Stimulated activated effector memory CD8-positive, alpha-beta T cell treated with anti-CD3 and anti-CD28 coated beads, Interleukin-12 subunit alpha, Interleukin-12 subunit beta, amount 100 ng/mL, for 72 hours (primary cell): ENCODE measurements around the gene CENATAC.
"Not testable (repeated sequence)": the region's sequence is repeated elsewhere in the genome, so short reads cannot be mapped to it uniquely, and the experiment has no call there.

ENCODE experiments used
- ATAC-seq: fragments of 150-1000 bp; cut with Tn5 transposase; 2 replicates; pipeline ENCODE4 v1.10.0; 2021
- DNase-seq, 2 donors: peaks; one replicate each; pipeline ENCODE4 v3.0.0; 2021 to 2022; ENCODE audit warnings: low spot score in 2 of 2
- H3K27ac Mint-ChIP-seq: one replicate; pipeline ENCODE4 v1.8.0; 2022; ENCODE audit warnings: mild to moderate bottlenecking, mixed read lengths
- H3K36me3 Mint-ChIP-seq: one replicate; pipeline ENCODE4 v1.8.0; 2022; ENCODE audit warnings: mild to moderate bottlenecking, mixed read lengths
- H3K4me1 Mint-ChIP-seq: one replicate; pipeline ENCODE4 v1.8.0; 2022; ENCODE audit warnings: mixed read lengths
- H3K4me3 Mint-ChIP-seq: one replicate; pipeline ENCODE4 v1.8.0; 2022; ENCODE audit warnings: mild to moderate bottlenecking, mixed read lengths
- H3K9me3 Mint-ChIP-seq: one replicate; pipeline ENCODE4 v1.8.0; 2022; ENCODE audit warnings: mixed read lengths

Gene CENATAC, protein sequence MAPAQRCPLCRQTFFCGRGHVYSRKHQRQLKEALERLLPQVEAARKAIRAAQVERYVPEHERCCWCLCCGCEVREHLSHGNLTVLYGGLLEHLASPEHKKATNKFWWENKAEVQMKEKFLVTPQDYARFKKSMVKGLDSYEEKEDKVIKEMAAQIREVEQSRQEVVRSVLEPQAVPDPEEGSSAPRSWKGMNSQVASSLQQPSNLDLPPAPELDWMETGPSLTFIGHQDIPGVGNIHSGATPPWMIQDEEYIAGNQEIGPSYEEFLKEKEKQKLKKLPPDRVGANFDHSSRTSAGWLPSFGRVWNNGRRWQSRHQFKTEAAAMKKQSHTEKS

DNA sequence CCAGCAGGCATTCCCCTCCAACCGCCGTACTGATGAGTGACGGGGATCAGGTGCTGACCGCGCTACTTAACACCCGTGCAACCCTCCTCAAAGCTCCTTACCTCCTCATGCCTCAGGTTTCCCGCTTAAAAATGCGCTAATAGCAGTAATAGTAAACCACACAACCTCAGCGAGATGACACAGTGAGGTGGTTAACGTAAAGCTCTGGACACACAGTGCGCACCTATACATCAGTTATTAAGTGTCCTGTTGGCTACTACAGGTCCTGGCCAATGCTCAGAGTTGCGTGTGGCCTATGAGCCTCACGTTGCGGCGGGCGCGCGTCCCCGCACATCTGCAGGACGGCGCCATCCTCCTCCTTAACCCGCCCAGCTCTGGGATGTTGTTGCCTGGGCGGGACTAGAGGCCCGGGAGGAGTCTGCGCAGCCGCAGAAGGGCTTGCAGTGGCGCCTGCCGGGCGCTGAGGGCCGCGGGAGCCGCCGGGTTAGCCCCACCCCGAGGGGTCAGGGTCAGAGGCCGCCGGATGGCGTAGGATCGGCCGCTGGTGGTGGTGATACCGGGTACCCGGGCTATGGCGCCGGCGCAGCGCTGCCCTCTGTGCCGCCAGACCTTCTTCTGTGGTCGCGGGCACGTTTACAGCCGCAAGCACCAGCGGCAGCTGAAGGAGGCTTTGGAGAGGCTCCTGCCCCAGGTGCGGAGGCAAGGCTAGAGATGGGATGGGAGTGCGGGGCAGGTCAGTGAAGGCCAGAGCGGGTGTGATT, at the start of gene CENATAC:
TSS of gene CENATAC (plus strand) at position 512 of the 761 bp plus-strand sequence. CDS start at position 572, 60 bp downstream.
- Mint-ChIP-seq H3K27ac (peak within 1 kb of the TSS; percentile 99), H3K9me3 (no peaks in the 10 kb centered on the region), H3K36me3 (peaks cover 59% of the 10 kb centered on the region), H3K4me3 (peak within 1 kb of the TSS; percentile 85), H3K4me1 (peaks cover 42% of the 10 kb centered on the region)
- DNase-seq (peak; percentile 90 to 97), ATAC-seq (peak; percentile 95)

- Mint-ChIP-seq H3K9me3 (no peaks in the 10 kb centered on the region), H3K4me3 (no peak overlapping the region), H3K27ac (no peak overlapping the region), H3K36me3 (no peaks in the 10 kb centered on the region), H3K4me1 (peaks cover 11% of the 10 kb centered on the region)
- DNase-seq (no peak), ATAC-seq (no peak)
Measured at GRCh38 chr11:118953265-118953664, 44.7 kb upstream of the CENATAC start.

DNA sequence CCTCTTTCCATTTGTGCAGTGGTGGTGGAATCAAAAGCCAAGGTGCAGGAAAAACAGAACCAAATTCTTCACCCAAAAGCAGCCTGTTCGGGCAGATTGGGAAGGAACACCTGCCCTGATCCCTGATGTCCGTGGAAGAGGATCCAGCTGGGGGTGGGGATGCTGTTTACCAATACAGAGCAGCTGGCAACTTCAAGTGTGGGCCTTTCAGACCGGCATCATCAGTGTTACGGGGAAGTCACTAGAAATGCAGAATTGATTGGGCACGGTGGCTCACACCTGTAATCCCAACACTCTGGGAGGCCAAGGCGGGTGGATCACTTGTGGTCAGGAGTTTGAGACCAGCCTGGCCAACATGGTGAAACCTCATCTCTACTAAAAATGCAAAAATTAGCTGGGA, 44.0 kb upstream of the CENATAC start:
- not testable (repeated sequence) for ATAC-seq, DNase-seq, H3K36me3 Mint-ChIP-seq, H3K27ac Mint-ChIP-seq, H3K9me3 Mint-ChIP-seq, H3K4me3 Mint-ChIP-seq
- H3K4me1 Mint-ChIP-seq: peaks cover 11% of the 10 kb centered on the region

DNA sequence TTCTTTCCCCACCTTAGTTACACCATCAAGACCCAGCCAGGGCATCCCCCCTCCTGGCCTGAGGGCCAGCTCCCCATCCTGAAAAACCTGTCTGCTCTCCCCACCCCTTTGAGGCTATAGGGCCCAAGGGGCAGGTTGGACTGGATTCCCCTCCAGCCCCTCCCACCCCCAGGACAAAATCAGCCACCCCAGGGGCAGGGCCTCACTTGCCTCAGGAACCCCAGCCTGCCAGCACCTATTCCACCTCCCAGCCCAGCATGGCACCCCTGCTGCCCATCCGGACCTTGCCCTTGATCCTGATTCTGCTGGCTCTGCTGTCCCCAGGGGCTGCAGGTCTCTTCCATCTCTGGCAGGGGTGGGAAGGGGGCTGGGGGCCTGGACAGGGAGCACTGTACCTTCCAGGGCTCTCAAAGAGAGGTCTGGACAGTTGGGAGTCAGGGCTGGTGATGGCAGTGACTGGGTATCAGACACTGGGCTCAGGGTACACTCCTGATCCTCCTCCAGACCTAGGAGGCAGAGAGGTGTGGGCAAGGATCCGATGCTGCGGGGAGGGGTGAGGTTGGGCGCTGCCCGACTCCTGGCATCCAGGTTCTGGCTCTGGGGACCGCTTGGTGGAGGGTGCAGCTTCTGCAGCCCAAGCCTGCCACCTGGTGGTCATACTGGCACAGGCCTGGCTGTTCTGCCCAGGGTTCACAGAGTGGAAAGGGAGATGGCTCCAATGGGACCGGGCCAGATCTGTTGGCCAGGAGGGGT, 41.7 kb upstream of the CENATAC start, which contains the start of gene UPK2:
TSS of gene UPK2 (plus strand) at position 205 of the 753 bp plus-strand sequence. CDS start at position 258, 53 bp downstream.
- H3K36me3 Mint-ChIP-seq: no peaks in the 10 kb centered on the region
- H3K27ac Mint-ChIP-seq: peak within 1 kb of the TSS; percentile 72
- H3K4me3 Mint-ChIP-seq: no peak within 1 kb of the TSS
- H3K9me3 Mint-ChIP-seq: no peaks in the 10 kb centered on the region
- ATAC-seq (peak; percentile 96), DNase-seq (peak; percentile 88 to 93)
- peaks cover 11% of the 10 kb centered on the region for H3K4me1 Mint-ChIP-seq

- no peak for ATAC-seq
- no peak overlapping the region for H3K27ac Mint-ChIP-seq
Measured at GRCh38 chr11:118956847-118957469, 41.0 kb upstream of the CENATAC start.

GRCh38 chr11:118957549-118957948, 40.4 kb upstream of the CENATAC start:
- ATAC-seq: no peak
- no peaks in the 10 kb centered on the region for H3K36me3 Mint-ChIP-seq
- DNase-seq: no peak
- no peak overlapping the region for H3K4me3 Mint-ChIP-seq
- peaks cover 11% of the 10 kb centered on the region for H3K4me1 Mint-ChIP-seq
- no peak overlapping the region for H3K27ac Mint-ChIP-seq
- H3K9me3 Mint-ChIP-seq: no peaks in the 10 kb centered on the region

More at GRCh38 chr11:118956847-118957469, 41.0 kb upstream of the CENATAC start:
- Mint-ChIP-seq H3K4me3 (no peak overlapping the region), H3K9me3 (no peaks in the 10 kb centered on the region), H3K4me1 (peaks cover 11% of the 10 kb centered on the region), H3K36me3 (no peaks in the 10 kb centered on the region)
- no peak for DNase-seq

DNA sequence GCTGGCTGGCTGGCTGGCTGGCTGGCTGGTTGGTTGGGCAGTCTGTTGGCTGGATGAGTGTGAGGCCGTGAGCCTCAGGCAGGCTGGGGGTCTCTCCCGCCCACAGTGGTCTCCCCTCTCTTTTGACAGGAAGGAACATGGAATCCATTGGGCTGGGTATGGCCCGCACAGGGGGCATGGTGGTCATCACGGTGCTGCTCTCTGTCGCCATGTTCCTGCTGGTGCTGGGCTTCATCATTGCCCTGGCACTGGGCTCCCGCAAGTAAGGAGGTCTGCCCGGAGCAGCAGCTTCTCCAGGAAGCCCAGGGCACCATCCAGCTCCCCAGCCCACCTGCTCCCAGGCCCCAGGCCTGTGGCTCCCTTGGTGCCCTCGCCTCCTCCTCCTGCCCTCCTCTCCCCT, 40.0 kb upstream of the CENATAC start:
- H3K4me1 Mint-ChIP-seq: peaks cover 11% of the 10 kb centered on the region
- H3K36me3 Mint-ChIP-seq: no peaks in the 10 kb centered on the region
- no peak overlapping the region for H3K4me3 Mint-ChIP-seq
- no peaks in the 10 kb centered on the region for H3K9me3 Mint-ChIP-seq
- ATAC-seq: no peak
- H3K27ac Mint-ChIP-seq: no peak overlapping the region
- DNase-seq: no peak

DNA sequence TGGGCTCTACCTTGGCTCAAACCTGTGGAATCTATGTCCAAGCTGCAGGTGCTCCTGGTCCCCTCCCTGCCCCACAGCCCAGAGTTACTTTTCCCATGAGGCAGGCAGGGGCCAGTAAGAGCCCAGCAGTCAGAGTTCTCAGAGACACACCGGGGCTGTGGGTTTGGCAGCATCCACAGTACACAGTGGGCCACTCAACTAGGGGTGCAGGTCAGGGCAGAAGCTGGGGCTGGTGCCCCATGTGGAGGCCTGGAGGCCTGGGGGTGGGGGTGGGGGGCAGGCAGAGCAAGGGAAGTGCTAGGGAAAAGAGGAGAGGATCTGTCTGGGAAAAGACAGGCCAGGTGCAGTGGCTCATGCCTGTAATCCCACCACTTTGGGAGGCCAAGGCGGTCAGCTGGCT, 39.4 kb upstream of the CENATAC start:
- Mint-ChIP-seq H3K4me3 (no peak overlapping the region), H3K4me1 (peaks cover 11% of the 10 kb centered on the region), H3K9me3 (no peaks in the 10 kb centered on the region), H3K27ac (no peak overlapping the region), H3K36me3 (no peaks in the 10 kb centered on the region)
- no peak for DNase-seq
- ATAC-seq: no peak

- no peak for DNase-seq
- no peak overlapping the region for H3K4me3 Mint-ChIP-seq
- no peak overlapping the region for H3K27ac Mint-ChIP-seq
- H3K36me3 Mint-ChIP-seq: no peaks in the 10 kb centered on the region
- no peaks in the 10 kb centered on the region for H3K9me3 Mint-ChIP-seq
- ATAC-seq: no peak
- peaks cover 11% of the 10 kb centered on the region for H3K4me1 Mint-ChIP-seq
Measured at GRCh38 chr11:118961189-118961588, 36.7 kb upstream of the CENATAC start.

DNA sequence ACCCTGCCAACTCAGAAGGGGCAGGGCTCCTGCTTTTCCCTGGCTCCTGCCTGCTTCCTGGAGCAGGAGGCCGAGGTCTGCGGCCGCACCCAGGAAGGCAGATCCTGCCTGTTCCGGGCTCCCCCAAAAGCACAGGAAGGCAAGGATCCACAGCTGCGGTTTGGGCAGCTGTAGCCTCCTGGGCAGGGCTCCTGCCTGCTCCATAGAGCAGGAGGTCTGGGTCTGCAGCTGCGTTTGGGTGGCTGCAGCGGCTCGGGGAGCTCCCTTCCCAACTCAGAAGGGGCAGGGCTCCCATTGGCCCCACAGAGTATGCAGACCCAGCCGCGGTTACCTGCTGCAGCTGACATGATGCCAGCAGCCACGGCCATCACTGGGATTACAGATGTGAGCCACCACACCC, 36.3 kb upstream of the CENATAC start:
- H3K9me3 Mint-ChIP-seq: no peaks in the 10 kb centered on the region
- H3K4me1 Mint-ChIP-seq: peaks cover 6% of the 10 kb centered on the region
- H3K27ac Mint-ChIP-seq: no peak overlapping the region
- H3K36me3 Mint-ChIP-seq: no peaks in the 10 kb centered on the region
- H3K4me3 Mint-ChIP-seq: no peak overlapping the region
- ATAC-seq (no peak), DNase-seq (no peak)

- ATAC-seq, DNase-seq, H3K36me3 Mint-ChIP-seq, H3K4me1 Mint-ChIP-seq, H3K4me3 Mint-ChIP-seq, H3K9me3 Mint-ChIP-seq, H3K27ac Mint-ChIP-seq: not testable (repeated sequence)
Measured at GRCh38 chr11:118969508-118969907, 28.4 kb upstream of the CENATAC start.

DNA sequence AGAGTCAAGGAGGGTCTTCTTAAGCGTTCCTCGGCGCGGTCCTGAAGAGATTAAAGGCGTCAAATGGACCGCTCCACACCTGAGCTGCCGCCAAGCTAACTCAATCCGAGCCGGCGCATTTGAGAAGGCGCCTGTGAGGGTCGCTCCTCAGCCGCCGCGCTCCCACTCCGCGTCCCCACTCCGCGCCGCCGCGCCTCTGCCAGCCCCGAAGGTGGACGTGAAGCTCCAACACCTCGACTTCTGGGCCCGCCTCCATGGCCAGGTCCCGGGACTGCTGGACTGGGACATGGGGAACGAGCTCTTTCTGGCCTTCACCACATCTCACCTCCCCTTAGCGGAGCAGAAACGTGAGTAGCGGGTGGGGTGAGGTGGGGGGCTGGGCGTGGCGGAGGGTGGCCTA, 26.3 kb upstream of the CENATAC start, which contains the start of gene FOXR1:
TSS of gene FOXR1 (plus strand) at position 116 of the 400 bp plus-strand sequence. CDS start at position 287, 171 bp downstream.
- Mint-ChIP-seq H3K4me3 (no peak within 1 kb of the TSS), H3K27ac (no peak within 1 kb of the TSS), H3K9me3 (no peaks in the 10 kb centered on the region), H3K4me1 (no peaks in the 10 kb centered on the region), H3K36me3 (no peaks in the 10 kb centered on the region)
- no peak for ATAC-seq
- DNase-seq: no peak

DNA sequence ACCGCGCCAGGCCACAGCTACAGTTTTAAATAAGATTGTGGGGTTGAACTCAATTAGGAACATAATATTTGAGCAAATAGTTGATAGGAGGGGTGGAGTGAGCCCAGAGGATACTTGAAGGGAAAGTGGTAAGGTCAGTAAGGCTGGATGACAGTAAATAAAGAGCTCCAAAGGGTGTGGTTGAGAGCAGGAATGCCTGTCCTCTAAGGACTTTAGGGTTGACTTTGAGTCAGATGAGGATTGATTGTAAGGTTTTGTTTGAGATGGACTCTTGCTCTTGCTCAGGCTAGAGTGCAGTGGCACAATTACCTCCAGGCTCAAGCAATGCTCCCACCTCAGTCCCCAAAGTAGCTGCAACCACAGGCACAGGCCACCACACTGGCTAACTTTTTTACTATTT, 24.0 kb upstream of the CENATAC start:
- H3K36me3 Mint-ChIP-seq: no peaks in the 10 kb centered on the region
- H3K4me3 Mint-ChIP-seq: no peak overlapping the region
- ATAC-seq: no peak
- H3K4me1 Mint-ChIP-seq: no peaks in the 10 kb centered on the region
- DNase-seq: no peak
- H3K27ac Mint-ChIP-seq: no peak overlapping the region
- no peaks in the 10 kb centered on the region for H3K9me3 Mint-ChIP-seq

DNA sequence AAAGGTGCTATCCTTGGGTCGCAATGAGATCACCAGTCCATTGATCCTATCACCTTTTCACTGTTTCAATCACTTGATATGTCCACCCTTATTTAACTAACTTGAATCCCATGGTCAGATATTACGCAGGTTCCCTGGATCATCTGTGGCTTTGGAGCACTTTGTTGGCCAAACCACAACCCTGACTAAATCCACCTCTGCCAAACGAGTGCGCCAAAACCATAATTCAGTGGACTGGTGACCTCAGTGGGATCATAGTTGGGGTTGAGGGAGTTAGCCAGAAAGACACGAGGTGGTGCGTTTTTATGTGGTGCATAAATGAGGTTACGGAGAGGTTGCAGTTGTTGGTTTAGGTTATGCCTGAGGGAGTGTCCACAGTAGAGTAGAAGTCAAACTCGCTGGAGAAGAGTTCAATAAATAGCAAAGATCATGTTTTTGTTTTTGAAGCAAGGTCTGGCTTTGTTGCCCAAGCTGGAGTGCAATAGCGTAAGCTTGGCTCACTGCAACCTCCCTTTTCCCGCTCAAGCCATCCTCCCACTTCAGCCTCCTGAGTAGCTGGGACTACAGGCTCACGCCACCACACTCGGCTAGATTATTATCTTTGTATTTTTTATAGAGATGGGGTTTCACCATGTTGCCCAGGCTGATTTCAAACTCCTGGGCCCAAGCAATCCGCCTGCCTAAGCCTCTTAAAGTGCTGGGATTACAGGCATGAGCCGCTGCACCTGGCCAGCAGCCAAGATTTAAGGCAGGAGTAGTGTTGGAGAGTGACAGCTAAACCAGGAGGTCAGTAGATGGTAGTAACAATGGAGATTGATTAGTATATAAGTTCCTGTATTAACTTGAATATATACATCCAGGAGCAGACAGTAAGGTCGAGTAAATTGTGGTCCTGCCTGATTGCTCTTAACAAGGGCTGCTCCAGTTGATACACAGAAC, 21.9 kb upstream of the CENATAC start:
- no peak overlapping the region for H3K4me3 Mint-ChIP-seq
- DNase-seq (no peak), ATAC-seq (no peak)
- H3K27ac Mint-ChIP-seq: no peak overlapping the region
- no peaks in the 10 kb centered on the region for H3K4me1 Mint-ChIP-seq
- H3K9me3 Mint-ChIP-seq: no peaks in the 10 kb centered on the region
- H3K36me3 Mint-ChIP-seq: no peaks in the 10 kb centered on the region
